IMR-90 (cell line): ENCODE measurements around the gene TNS1. TPM values are rescaled to one million over a fixed set of nuclear protein-coding genes. Genes with fewer than 3 reads are reported as not detected.

Experiments used
- ATAC-seq: fragments of 200-7000 bp; cut with Tn5 transposase; 2 replicates; pipeline ENCODE4 v1.9.1; 2020; ENCODE audit warnings: low read depth, mild to moderate bottlenecking, moderate library complexity
- BruUV-seq: library from RNA; stranded (reverse); fragments of 400-500 nt; replicated peaks from 2 replicates; lab custom pipeline; 2021; lab: Mats Ljungman, UMichigan
- CTCF ChIA-PET: fragments of 300-600 bp; formaldehyde crosslinking; extraction: SDS; loops from one replicate; lab custom pipeline; 2021; ENCODE audit warnings: antibody characterized with exemption; lab: Yijun Ruan, JAX
- POLR2A ChIA-PET: fragments of 300-600 bp; sonication (Branson Sonifier 250); formaldehyde crosslinking; loops from one replicate; lab custom pipeline; 2022; ENCODE audit warnings: antibody characterized with exemption; ENCODE audit not compliant: unreplicated experiment; lab: Charles Lee
- DNase-seq: peaks from one replicate; pipeline ENCODE4 v3.0.0; 2013
- H2AFZ ChIP-seq: replicated peaks from 2 replicates; pipeline ENCODE3; 2013; ENCODE audit warnings: low read length, mild to moderate bottlenecking; ENCODE audit not compliant: poor library complexity
- H2AK5ac ChIP-seq: 2 replicates; pipeline ENCODE4 v1.6.1; 2013; ENCODE audit warnings: low read depth, low read length, inconsistent platforms
- H2AK9ac ChIP-seq: replicated peaks from 2 replicates; pipeline ENCODE3; 2013; ENCODE audit warnings: mild to moderate bottlenecking, low read depth, low read length, moderate library complexity; ENCODE audit not compliant: poor library complexity
- H2BK120ac ChIP-seq: 2 replicates; pipeline ENCODE4 v1.6.1; 2013; ENCODE audit warnings: low read depth, low read length, inconsistent platforms
- H2BK15ac ChIP-seq: 3 replicates; pipeline ENCODE4 v1.6.1; 2013; ENCODE audit warnings: low read depth, low read length, inconsistent platforms
- H2BK20ac ChIP-seq: 2 replicates; pipeline ENCODE4 v1.6.1; 2013; ENCODE audit warnings: low read depth, mild to moderate bottlenecking, inconsistent platforms, low read length, moderate library complexity
- H2BK5ac ChIP-seq: 2 replicates; pipeline ENCODE4 v1.6.1; 2013; ENCODE audit warnings: mild to moderate bottlenecking, low read depth, low read length, inconsistent platforms; ENCODE audit not compliant: poor library complexity, severe bottlenecking
- H3K14ac ChIP-seq: replicated peaks from 2 replicates; pipeline ENCODE4 v1.6.1; 2013; ENCODE audit warnings: low read depth, low read length, inconsistent platforms
- H3K18ac ChIP-seq: 2 replicates; pipeline ENCODE4 v1.6.1; 2013; ENCODE audit warnings: low read depth, low read length, control low read depth
- H3K23ac ChIP-seq: 2 replicates; pipeline ENCODE4 v1.6.1; 2013; ENCODE audit warnings: low read depth, low read length, inconsistent platforms
- H3K27ac ChIP-seq: 2 replicates; pipeline ENCODE4 v1.5.1; 2013; ENCODE audit warnings: mild to moderate bottlenecking, control low read depth, low read length; ENCODE audit not compliant: insufficient read depth
- H3K27me3 ChIP-seq: 2 replicates; pipeline ENCODE4 v1.6.1; 2013; ENCODE audit warnings: low read length; ENCODE audit not compliant: control insufficient read depth, insufficient read depth
- H3K36me3 ChIP-seq: 2 replicates; pipeline ENCODE4 v1.6.1; 2013; ENCODE audit warnings: low read length, mixed read lengths; ENCODE audit not compliant: control insufficient read depth, insufficient read depth
- H3K4ac ChIP-seq: 2 replicates; pipeline ENCODE4 v1.6.1; 2013; ENCODE audit warnings: low read depth, low read length, inconsistent platforms
- H3K4me1 ChIP-seq: 2 replicates; pipeline ENCODE4 v1.6.1; 2013; ENCODE audit warnings: low read length, mixed read lengths; ENCODE audit not compliant: control insufficient read depth, insufficient read depth
- H3K4me2 ChIP-seq: 2 replicates; pipeline ENCODE4 v1.6.1; 2013; ENCODE audit warnings: low read depth, mild to moderate bottlenecking, control low read depth, low read length, moderate library complexity
- H3K4me3 ChIP-seq: 2 replicates; pipeline ENCODE4 v1.5.1; 2013; ENCODE audit warnings: low read depth, mild to moderate bottlenecking, control low read depth, low read length, moderate library complexity; ENCODE audit not compliant: insufficient read depth
- H3K56ac ChIP-seq: 2 replicates; pipeline ENCODE4 v1.6.1; 2013; ENCODE audit warnings: low read length, inconsistent platforms; ENCODE audit not compliant: insufficient read depth; ENCODE audit errors: extremely low read depth
- H3K79me1 ChIP-seq, 2 experiments: 2 replicates each; pipeline ENCODE4 v1.6.1; 2013; ENCODE audit warnings: low read length in 2 of 2, inconsistent platforms in 1 of 2, low read depth in 1 of 2
- H3K9ac ChIP-seq: 2 replicates; pipeline ENCODE4 v1.6.1; 2013; ENCODE audit warnings: low read depth, low read length, control low read depth
- H3K9me1 ChIP-seq: 2 replicates; pipeline ENCODE4 v1.6.1; 2013; ENCODE audit warnings: low read length, inconsistent platforms; ENCODE audit not compliant: insufficient read depth
- H3K9me3 ChIP-seq: 2 replicates; pipeline ENCODE4 v1.6.1; 2013; ENCODE audit warnings: low read length; ENCODE audit not compliant: control insufficient read depth, insufficient read depth
- H4K20me1 ChIP-seq: 2 replicates; pipeline ENCODE4 v1.6.1; 2013; ENCODE audit warnings: low read length, inconsistent platforms; ENCODE audit not compliant: insufficient read depth
- H4K5ac ChIP-seq: 2 replicates; pipeline ENCODE4 v1.6.1; 2013; ENCODE audit warnings: mild to moderate bottlenecking, low read depth, low read length, control low read depth
- H4K8ac ChIP-seq, 2 experiments: 2 replicates each; pipeline ENCODE4 v1.6.1; 2013; ENCODE audit warnings: low read depth in 2 of 2, low read length in 2 of 2, control low read depth in 1 of 2, inconsistent platforms in 1 of 2
- H4K91ac ChIP-seq: 2 replicates; pipeline ENCODE4 v1.6.1; 2013; ENCODE audit warnings: low read depth, low read length, inconsistent platforms; ENCODE audit not compliant: insufficient read depth
- BHLHE40 ChIP-seq: fragments of 150-350 bp; IDR thresholded peaks from 2 replicates; pipeline ENCODE4 v1.6.1; 2016; ENCODE audit warnings: mild to moderate bottlenecking, low read depth, low read length
- CEBPB ChIP-seq: IDR thresholded peaks from 2 replicates; pipeline ENCODE4 v1.6.1; 2012; ENCODE audit warnings: low read depth, low read length, improper control_type of control experiment
- FOS ChIP-seq: fragments of 150-350 bp; IDR thresholded peaks from 2 replicates; pipeline ENCODE4 v1.6.1; 2016; ENCODE audit warnings: low read depth, low read length
- MAFK ChIP-seq: IDR thresholded peaks from 2 replicates; pipeline ENCODE4 v1.6.1; 2012; ENCODE audit warnings: low read depth, low read length, improper control_type of control experiment
- MXI1 ChIP-seq: IDR thresholded peaks from 2 replicates; pipeline ENCODE4 v1.6.1; 2012; ENCODE audit warnings: low read depth, mild to moderate bottlenecking, low read length, moderate library complexity, borderline replicate concordance
- NFE2L2 ChIP-seq: fragments of 150-350 bp; IDR thresholded peaks from 2 replicates; pipeline ENCODE4 v1.6.1; 2016; ENCODE audit warnings: low read depth, mild to moderate bottlenecking, low read length
- POLR2A ChIP-seq: IDR thresholded peaks from 2 replicates; pipeline ENCODE4 v1.6.1; 2012; ENCODE audit warnings: mild to moderate bottlenecking, low read depth, low read length
- RFX5 ChIP-seq: IDR thresholded peaks from 2 replicates; pipeline ENCODE4 v1.8.0; 2012; ENCODE audit warnings: low read depth, mild to moderate bottlenecking, low read length, moderate library complexity
- WGBS, 2 experiments: methylation state at CpG; one replicate each; pipeline versions ENCODE4 v1.1.5 to v1.1.7; 2013; ENCODE audit warnings: missing lambda C conversion rate in 2 of 2; ENCODE audit not compliant: insufficient read length in 1 of 2; ENCODE audit errors: extremely low coverage in 2 of 2; 5-methylcytosine and 5-hydroxymethylcytosine counted together
- dilution Hi-C: fragments of 300-500 bp; cut with HindIII; formaldehyde crosslinking; loops from one replicate; pipeline ENCODE4 v1.14.3; 2018; ENCODE audit warnings: low sequenced_read_pairs; ENCODE audit not compliant: unreplicated experiment
- in situ Hi-C: fragments of 300-500 bp; cut with MboI; formaldehyde crosslinking; loops from 3 replicates; pipeline ENCODE4 v1.14.3; 2019; ENCODE audit warnings: low sequenced_read_pairs, inconsistent platforms, mixed read lengths
- intact Hi-C: fragments of 100-400 bp; cut with micrococcal nuclease; formaldehyde crosslinking; loops from 2 replicates; pipeline ENCODE4 v1.10.0; 2022
- polyA plus RNA-seq, 3 experiments: library from polyadenylated mRNA; depleted of rRNA; stranded (reverse); fragments of >200 nt; gene quantifications; 2 replicates each; pipeline ENCODE4 v1.2.3, GENCODE V29; 2012; ENCODE audit warnings: low replicate concordance in 1 of 3
- total RNA-seq: library from RNA; depleted of rRNA; stranded (reverse); fragments of >200 nt; gene quantifications from 2 replicates; pipeline ENCODE4 v1.2.3, GENCODE V29; 2012
- TF ChIP-seq, protein P1 (sequence below): fragments of 150-350 bp; IDR thresholded peaks from 2 replicates; pipeline ENCODE4 v1.6.1; 2017; ENCODE audit warnings: mild to moderate bottlenecking, antibody characterized with exemption, low read length, low read depth
- TF ChIP-seq, protein P2 (sequence below): conservative IDR thresholded peaks from 2 replicates; pipeline ENCODE4 v1.5.1; 2012; ENCODE audit warnings: mild to moderate bottlenecking, low read depth, low read length, improper control_type of control experiment

The TNS1 gene
- total and polyA plus RNA-seq, 2 of the 4 experiments (the other 2 are of a cell fraction) = 41.1 to 45.2 TPM

DNA sequence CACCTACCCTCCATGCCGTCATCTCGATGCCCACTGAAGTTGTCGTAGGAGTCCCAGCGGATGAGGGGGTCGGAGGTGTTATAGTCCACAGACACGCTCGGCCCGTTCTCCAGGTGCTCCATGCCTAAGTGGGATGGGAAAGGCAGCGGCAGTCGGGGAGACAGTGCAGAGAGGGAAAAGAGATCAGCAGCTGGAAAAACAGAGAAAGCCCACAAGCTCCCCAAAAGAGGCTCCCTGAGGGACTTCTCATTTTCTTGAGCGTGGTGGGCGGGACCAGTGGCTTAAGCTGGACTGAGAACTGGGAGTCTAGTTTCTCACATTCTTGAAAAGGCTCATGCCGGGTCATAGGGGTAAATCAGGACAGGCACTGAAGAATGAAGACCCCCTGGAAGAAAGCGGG lies 121.9 kb downstream of the TNS1 start:
- Histone ChIP-seq H2AK9ac (no peak overlapping the region), H2BK15ac (no peak overlapping the region), H3K9ac (no peak overlapping the region), H2AK5ac (no peak overlapping the region), H2BK5ac (no peak overlapping the region), H3K27me3 (no peaks in the 10 kb centered on the region), H3K27ac (no peak overlapping the region), H4K5ac (no peak overlapping the region), H3K4me3 (no peak overlapping the region), H4K91ac (no peak overlapping the region), H3K4ac (no peak overlapping the region), H2BK20ac (no peak overlapping the region), H3K9me1 (peaks cover 3% of the 10 kb centered on the region), H3K4me2 (no peak overlapping the region), H3K18ac (no peak overlapping the region), H3K23ac (no peak overlapping the region), H2AFZ (no peak overlapping the region), H4K8ac (no peak overlapping the region), H3K4me1 (peaks cover 5% of the 10 kb centered on the region), H3K9me3 (no peaks in the 10 kb centered on the region), H3K14ac (no peak overlapping the region), H3K36me3 (peaks cover 61% of the 10 kb centered on the region), H2BK120ac (no peak overlapping the region), H4K20me1 (peaks cover 10% of the 10 kb centered on the region), H3K79me1 (peaks cover 25 to 38% of the 10 kb centered on the region in 2 experiments), H3K56ac (no peak overlapping the region)
- CTCF ChIA-PET = interaction anchor here (0.8 kb wide), 1 partner anchor 104 kb away, joined by 4 read pairs; no protein-coding TSS in a partner anchor
- BruUV-seq = no TSS peak
- DNase-seq (no peak), ATAC-seq (no peak)
- intact Hi-C loops = no loop called here
- in situ Hi-C loops = no loop called here
- dilution Hi-C loops = no loop called here
- TF ChIP-seq MAFK (no peak), NFE2L2 (no peak), BHLHE40 (no peak), FOS (no peak), MXI1 (no peak), CEBPB (no peak), POLR2A (no peak), RFX5 (no peak)
- TF ChIP-seq, protein P1, sequence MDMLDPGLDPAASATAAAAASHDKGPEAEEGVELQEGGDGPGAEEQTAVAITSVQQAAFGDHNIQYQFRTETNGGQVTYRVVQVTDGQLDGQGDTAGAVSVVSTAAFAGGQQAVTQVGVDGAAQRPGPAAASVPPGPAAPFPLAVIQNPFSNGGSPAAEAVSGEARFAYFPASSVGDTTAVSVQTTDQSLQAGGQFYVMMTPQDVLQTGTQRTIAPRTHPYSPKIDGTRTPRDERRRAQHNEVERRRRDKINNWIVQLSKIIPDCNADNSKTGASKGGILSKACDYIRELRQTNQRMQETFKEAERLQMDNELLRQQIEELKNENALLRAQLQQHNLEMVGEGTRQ = no peak
- TF ChIP-seq, protein P2, sequence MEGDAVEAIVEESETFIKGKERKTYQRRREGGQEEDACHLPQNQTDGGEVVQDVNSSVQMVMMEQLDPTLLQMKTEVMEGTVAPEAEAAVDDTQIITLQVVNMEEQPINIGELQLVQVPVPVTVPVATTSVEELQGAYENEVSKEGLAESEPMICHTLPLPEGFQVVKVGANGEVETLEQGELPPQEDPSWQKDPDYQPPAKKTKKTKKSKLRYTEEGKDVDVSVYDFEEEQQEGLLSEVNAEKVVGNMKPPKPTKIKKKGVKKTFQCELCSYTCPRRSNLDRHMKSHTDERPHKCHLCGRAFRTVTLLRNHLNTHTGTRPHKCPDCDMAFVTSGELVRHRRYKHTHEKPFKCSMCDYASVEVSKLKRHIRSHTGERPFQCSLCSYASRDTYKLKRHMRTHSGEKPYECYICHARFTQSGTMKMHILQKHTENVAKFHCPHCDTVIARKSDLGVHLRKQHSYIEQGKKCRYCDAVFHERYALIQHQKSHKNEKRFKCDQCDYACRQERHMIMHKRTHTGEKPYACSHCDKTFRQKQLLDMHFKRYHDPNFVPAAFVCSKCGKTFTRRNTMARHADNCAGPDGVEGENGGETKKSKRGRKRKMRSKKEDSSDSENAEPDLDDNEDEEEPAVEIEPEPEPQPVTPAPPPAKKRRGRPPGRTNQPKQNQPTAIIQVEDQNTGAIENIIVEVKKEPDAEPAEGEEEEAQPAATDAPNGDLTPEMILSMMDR = no peak
- WGBS, 2 experiments = 89% methylated on average over 6 of the region's 14 CpGs; no CpG with 5 or more reads in 1 of the 2 experiments
- POLR2A ChIA-PET = no interaction called here
